GM12878 (cell line): Measurements from ENCODE around the gene TSHZ1. TPM values are rescaled to one million over a fixed set of nuclear protein-coding genes. Genes with fewer than 3 reads are reported as not detected.

Experiments used
- ATAC-seq: fragments of 200-7000 bp; cut with Tn5 transposase; 3 replicates; pipeline ENCODE4 v1.9.1; 2020; ENCODE audit warnings: mild to moderate bottlenecking, moderate library complexity
- BruUV-seq: library from RNA; stranded (reverse); fragments of 400-500 nt; replicated peaks from 2 replicates; lab custom pipeline; 2021; lab: Mats Ljungman, UMichigan
- CTCF ChIA-PET: fragments of 300-600 bp; sonication (Branson Sonifier 250); formaldehyde crosslinking; extraction: SDS; loops from one replicate; lab custom pipeline; 2021; ENCODE audit warnings: inconsistent platforms; lab: Yijun Ruan, JAX
- POLR2A ChIA-PET: fragments of 350-600 bp; formaldehyde crosslinking; extraction: SDS; loops from one replicate; lab custom pipeline; 2021; ENCODE audit warnings: inconsistent platforms; lab: Charles Lee
- RAD21 ChIA-PET: fragments of 300-600 bp; sonication (Branson Sonifier 250); formaldehyde crosslinking; loops from one replicate; lab custom pipeline; 2023; ENCODE audit warnings: antibody characterized with exemption; ENCODE audit not compliant: unreplicated experiment; lab: Charles Lee
- SMC1A ChIA-PET: fragments of 300-600 bp; sonication (Branson Sonifier 250); formaldehyde crosslinking; loops from one replicate; lab custom pipeline; 2023; ENCODE audit not compliant: unreplicated experiment, uncharacterized antibody; lab: Charles Lee
- DNase-seq: peaks from one replicate; pipeline ENCODE4 v3.0.0-alpha.2; 2011; ENCODE audit warnings: low read depth, low spot score
- FAIRE-seq: peaks from 3 replicates; lab custom pipeline; 2011; peaks lifted over from hg19 to GRCh38; lab: Jason Lieb, UNC
- H2AFZ ChIP-seq: 2 replicates; pipeline ENCODE4 v1.6.0; 2011; ENCODE audit warnings: low read depth, low read length, control low read depth; ENCODE audit not compliant: control insufficient read depth
- H3K27ac ChIP-seq: 2 replicates; pipeline ENCODE4 v1.5.1; 2011; ENCODE audit warnings: control low read depth; ENCODE audit not compliant: control insufficient read depth, insufficient read depth
- H3K27me3 ChIP-seq, 2 experiments: replicated peaks in 1 of 2; 2 replicates each; pipeline versions ENCODE4 v1.6.0 to v1.6.1; 2011; ENCODE audit warnings: low read length in 1 of 2; ENCODE audit not compliant: control insufficient read depth in 2 of 2, insufficient read depth in 2 of 2
- H3K36me3 ChIP-seq, 2 experiments: 2 replicates each; pipeline ENCODE4 v1.5.1; 2011; ENCODE audit warnings: low read length in 1 of 2; ENCODE audit not compliant: control insufficient read depth in 2 of 2, insufficient read depth in 2 of 2
- H3K4me1 ChIP-seq: 2 replicates; pipeline ENCODE4 v1.6.1; 2011; ENCODE audit warnings: mild to moderate bottlenecking, low read length, moderate library complexity, mixed read lengths; ENCODE audit not compliant: control insufficient read depth, insufficient read depth
- H3K4me2 ChIP-seq: 2 replicates; pipeline ENCODE4 v1.6.0; 2011; ENCODE audit warnings: control low read depth; ENCODE audit not compliant: control insufficient read depth, insufficient read depth
- H3K4me3 ChIP-seq: fragments of 200-600 bp; sonication (generic); 2 replicates; pipeline ENCODE4 v1.5.1; 2016
- H3K79me2 ChIP-seq: 2 replicates; pipeline ENCODE4 v1.6.0; 2011; ENCODE audit warnings: low read length; ENCODE audit not compliant: control insufficient read depth, insufficient read depth
- H3K9ac ChIP-seq: 2 replicates; pipeline ENCODE4 v1.8.0; 2011; ENCODE audit warnings: low read length, control low read depth, mixed read lengths; ENCODE audit not compliant: control insufficient read depth, insufficient read depth
- H3K9me3 ChIP-seq: replicated peaks from 3 replicates; pipeline ENCODE4 v1.5.1; 2011; ENCODE audit warnings: mild to moderate bottlenecking, low read length; ENCODE audit not compliant: control insufficient read depth, insufficient read depth
- H4K20me1 ChIP-seq: 2 replicates; pipeline ENCODE4 v1.6.0; 2011; ENCODE audit not compliant: control insufficient read depth, insufficient read depth
- CBX5 ChIP-seq: sonication (generic); IDR thresholded peaks from 2 replicates; pipeline ENCODE4 v1.6.1; 2016; ENCODE audit warnings: low read depth, moderate library complexity, mild to moderate bottlenecking, inconsistent platforms
- whole genome bisulfite sequencing: methylation state at CpG from one replicate; pipeline ENCODE4 v1.1.6; 2016; ENCODE audit warnings: low lambda C conversion rate; ENCODE audit not compliant: insufficient replicate concordance, insufficient coverage; ENCODE audit errors: missing lambda C conversion rate; 5-methylcytosine and 5-hydroxymethylcytosine counted together
- in situ Hi-C: fragments of 300-500 bp; cut with MboI; formaldehyde crosslinking; loops from 9 replicates; pipeline ENCODE4 v1.14.3; 2018; ENCODE audit warnings: mixed read lengths
- intact Hi-C: fragments of 100-400 bp; cut with micrococcal nuclease; formaldehyde crosslinking; loops from one replicate; pipeline ENCODE4 v1.14.2; 2022; ENCODE audit not compliant: unreplicated experiment
- polyA plus RNA-seq, 11 experiments: library from polyadenylated mRNA; depleted of rRNA in 4 of 11; unstranded in 6 of 11; stranded (reverse) in 5 of 11; fragments of >200 nt; fragmentation: Nextera tagmentation in 4 of 11; fragmentation: Illumina TruSeq in 1 of 11; extraction: Ambion mirVana in 4 of 11; extraction: Trizol in 1 of 11; gene quantifications; 1 replicate in 1 of 11; 2 replicates in 10 of 11; pipeline versions ENCODE4 v1.2.1 to v1.2.3, GENCODE V29; 2011 to 2016; ENCODE audit warnings: inconsistent platforms in 2 of 11, missing spikeins in 2 of 11, low read depth in 1 of 11
- total RNA-seq, 4 experiments: library from RNA; depleted of rRNA in 3 of 4; stranded (reverse); fragments of >200 nt in 3 of 4; fragmentation: Illumina TruSeq in 1 of 4; extraction: Trizol in 1 of 4; gene quantifications; 2 replicates each; pipeline versions ENCODE4 v1.2.1 to v1.2.3, GENCODE V29; 2013 to 2021
- TF ChIP-seq, protein P1 (sequence below): IDR thresholded peaks from 2 replicates; pipeline ENCODE4 v1.6.1; 2011; ENCODE audit warnings: borderline replicate concordance, low read depth, mild to moderate bottlenecking, moderate library complexity, low read length; ENCODE audit not compliant: insufficient read depth, poor library complexity, severe bottlenecking

TSHZ1 gene
- total and polyA plus RNA-seq, 10 of the 15 experiments (the other 5 are each of a cell fraction or from before 2014, with no cell fraction given), result 2.2 to 15.2 (median 5.1) TPM

DNA sequence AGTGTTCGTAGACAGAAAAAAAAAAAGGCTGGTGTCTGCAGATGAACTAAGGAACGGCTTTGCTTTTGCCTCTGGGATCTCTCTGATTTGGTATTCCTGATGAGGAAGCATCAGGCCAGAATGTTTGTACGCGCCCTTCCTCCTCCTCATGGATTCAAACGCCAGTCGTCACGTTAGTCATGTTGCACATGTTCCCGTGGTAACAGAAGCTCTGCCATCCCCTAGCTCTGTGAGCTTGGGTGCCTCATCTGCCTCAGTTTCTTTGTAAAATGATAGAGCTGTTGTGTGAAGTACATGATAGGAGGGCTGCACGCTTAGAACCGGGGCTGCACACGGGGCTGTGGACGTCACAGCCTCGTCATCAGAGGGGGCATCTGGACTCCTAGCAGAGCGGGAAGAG is 47.0 kb downstream of the TSHZ1 start:
- in situ Hi-C loops, result no loop called here
- Histone ChIP-seq H4K20me1 (no peaks in the 10 kb centered on the region), H3K4me1 (peaks cover 23% of the 10 kb centered on the region), H3K27me3 (no peaks in the 10 kb centered on the region), H3K79me2 (peaks cover 1% of the 10 kb centered on the region), H3K4me3 (no peak overlapping the region), H3K9ac (no peak overlapping the region), H3K4me2 (no peak overlapping the region), H2AFZ (no peak overlapping the region), H3K9me3 (no peaks in the 10 kb centered on the region; the same call in 2 of the 3 replicates), H3K27ac (no peak overlapping the region), H3K36me3 (no peaks in the 10 kb centered on the region)
- SMC1A ChIA-PET, result interaction anchor here (2.3 kb wide), 1 partner anchor 12 kb away, joined by 10 read pairs; no protein-coding TSS in a partner anchor
- no TSS peak for BruUV-seq
- POLR2A ChIA-PET, result no interaction called here
- no peak for FAIRE-seq
- TF ChIP-seq, protein P1, sequence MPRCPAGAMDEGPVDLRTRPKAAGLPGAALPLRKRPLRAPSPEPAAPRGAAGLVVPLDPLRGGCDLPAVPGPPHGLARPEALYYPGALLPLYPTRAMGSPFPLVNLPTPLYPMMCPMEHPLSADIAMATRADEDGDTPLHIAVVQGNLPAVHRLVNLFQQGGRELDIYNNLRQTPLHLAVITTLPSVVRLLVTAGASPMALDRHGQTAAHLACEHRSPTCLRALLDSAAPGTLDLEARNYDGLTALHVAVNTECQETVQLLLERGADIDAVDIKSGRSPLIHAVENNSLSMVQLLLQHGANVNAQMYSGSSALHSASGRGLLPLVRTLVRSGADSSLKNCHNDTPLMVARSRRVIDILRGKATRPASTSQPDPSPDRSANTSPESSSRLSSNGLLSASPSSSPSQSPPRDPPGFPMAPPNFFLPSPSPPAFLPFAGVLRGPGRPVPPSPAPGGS, result no peak
- TF ChIP-seq CBX5, result no peak
- no peak for ATAC-seq
- CTCF ChIA-PET, result no interaction called here
- RAD21 ChIA-PET, result interaction anchor here (1.2 kb wide), 1 partner anchor 10 kb away, joined by 3 read pairs; no protein-coding TSS in a partner anchor
- WGBS, result 96% methylated on average over 14 of the region's 14 CpGs
- intact Hi-C loops, result no loop called here
- DNase-seq, result no peak
